GM12878 (cell line): ENCODE measurements around the gene CNN1. TPM values are rescaled to one million over a fixed set of nuclear protein-coding genes. Genes with fewer than 3 reads are reported as not detected.

Experiments used
- ATAC-seq: fragments of 200-7000 bp; cut with Tn5 transposase; 3 replicates; pipeline ENCODE4 v1.9.1; 2020; ENCODE audit warnings: mild to moderate bottlenecking, moderate library complexity
- BruUV-seq: library from RNA; stranded (reverse); fragments of 400-500 nt; replicated peaks from 2 replicates; lab custom pipeline; 2021; lab: Mats Ljungman, UMichigan
- CTCF ChIA-PET: fragments of 300-600 bp; sonication (Branson Sonifier 250); formaldehyde crosslinking; extraction: SDS; loops from one replicate; lab custom pipeline; 2021; ENCODE audit warnings: inconsistent platforms; lab: Yijun Ruan, JAX
- POLR2A ChIA-PET: fragments of 350-600 bp; formaldehyde crosslinking; extraction: SDS; loops from one replicate; lab custom pipeline; 2021; ENCODE audit warnings: inconsistent platforms; lab: Charles Lee
- RAD21 ChIA-PET: fragments of 300-600 bp; sonication (Branson Sonifier 250); formaldehyde crosslinking; loops from one replicate; lab custom pipeline; 2023; ENCODE audit warnings: antibody characterized with exemption; ENCODE audit not compliant: unreplicated experiment; lab: Charles Lee
- SMC1A ChIA-PET: fragments of 300-600 bp; sonication (Branson Sonifier 250); formaldehyde crosslinking; loops from one replicate; lab custom pipeline; 2023; ENCODE audit not compliant: unreplicated experiment, uncharacterized antibody; lab: Charles Lee
- DNase-seq: peaks from one replicate; pipeline ENCODE4 v3.0.0-alpha.2; 2011; ENCODE audit warnings: low read depth, low spot score
- FAIRE-seq: peaks from 3 replicates; lab custom pipeline; 2011; peaks lifted over from hg19 to GRCh38; lab: Jason Lieb, UNC
- H2AFZ ChIP-seq: 2 replicates; pipeline ENCODE4 v1.6.0; 2011; ENCODE audit warnings: low read depth, low read length, control low read depth; ENCODE audit not compliant: control insufficient read depth
- H3K27ac ChIP-seq: 2 replicates; pipeline ENCODE4 v1.5.1; 2011; ENCODE audit warnings: control low read depth; ENCODE audit not compliant: control insufficient read depth, insufficient read depth
- H3K27me3 ChIP-seq, 2 experiments: replicated peaks in 1 of 2; 2 replicates each; pipeline versions ENCODE4 v1.6.0 to v1.6.1; 2011; ENCODE audit warnings: low read length in 1 of 2; ENCODE audit not compliant: control insufficient read depth in 2 of 2, insufficient read depth in 2 of 2
- H3K36me3 ChIP-seq, 2 experiments: 2 replicates each; pipeline ENCODE4 v1.5.1; 2011; ENCODE audit warnings: low read length in 1 of 2; ENCODE audit not compliant: control insufficient read depth in 2 of 2, insufficient read depth in 2 of 2
- H3K4me1 ChIP-seq: 2 replicates; pipeline ENCODE4 v1.6.1; 2011; ENCODE audit warnings: mild to moderate bottlenecking, low read length, moderate library complexity, mixed read lengths; ENCODE audit not compliant: control insufficient read depth, insufficient read depth
- H3K4me2 ChIP-seq: 2 replicates; pipeline ENCODE4 v1.6.0; 2011; ENCODE audit warnings: control low read depth; ENCODE audit not compliant: control insufficient read depth, insufficient read depth
- H3K4me3 ChIP-seq: fragments of 200-600 bp; sonication (generic); 2 replicates; pipeline ENCODE4 v1.5.1; 2016
- H3K79me2 ChIP-seq: 2 replicates; pipeline ENCODE4 v1.6.0; 2011; ENCODE audit warnings: low read length; ENCODE audit not compliant: control insufficient read depth, insufficient read depth
- H3K9ac ChIP-seq: 2 replicates; pipeline ENCODE4 v1.8.0; 2011; ENCODE audit warnings: low read length, control low read depth, mixed read lengths; ENCODE audit not compliant: control insufficient read depth, insufficient read depth
- H3K9me3 ChIP-seq: replicated peaks from 3 replicates; pipeline ENCODE4 v1.5.1; 2011; ENCODE audit warnings: mild to moderate bottlenecking, low read length; ENCODE audit not compliant: control insufficient read depth, insufficient read depth
- H4K20me1 ChIP-seq: 2 replicates; pipeline ENCODE4 v1.6.0; 2011; ENCODE audit not compliant: control insufficient read depth, insufficient read depth
- CHD2 ChIP-seq: IDR thresholded peaks from 2 replicates; pipeline ENCODE4 v1.6.1; 2011; ENCODE audit warnings: low read depth, low read length, improper control_type of control experiment, borderline replicate concordance
- CHD4 ChIP-seq: fragments of 200-600 bp; sonication (generic); IDR thresholded peaks from 2 replicates; pipeline ENCODE4 v1.6.1; 2016; ENCODE audit warnings: mild to moderate bottlenecking
- FOXK2 ChIP-seq: fragments of 450-650 bp; IDR thresholded peaks from 2 replicates; pipeline ENCODE4 v1.6.1; 2017; ENCODE audit warnings: mild to moderate bottlenecking, moderate library complexity
- NRF1 ChIP-seq: conservative IDR thresholded peaks from 2 replicates; pipeline ENCODE4 v1.6.1; 2011; ENCODE audit warnings: mild to moderate bottlenecking, low read depth, low read length, improper control_type of control experiment
- PAX8 ChIP-seq: fragments of 450-650 bp; IDR thresholded peaks from 2 replicates; pipeline ENCODE4 v1.6.1; 2017; ENCODE audit warnings: mild to moderate bottlenecking, moderate library complexity
- POU2F2 ChIP-seq: IDR thresholded peaks from 3 replicates; pipeline ENCODE4 v1.6.1; 2011; ENCODE audit warnings: low read depth, mild to moderate bottlenecking, low read length, borderline replicate concordance
- RBBP5 ChIP-seq: fragments of 200-600 bp; sonication (generic); conservative IDR thresholded peaks from 2 replicates; pipeline ENCODE4 v1.6.1; 2016
- SMARCA5 ChIP-seq: fragments of 450-650 bp; IDR thresholded peaks from 2 replicates; pipeline ENCODE4 v1.6.1; 2017; ENCODE audit warnings: mild to moderate bottlenecking
- TAF1 ChIP-seq: IDR thresholded peaks from 2 replicates; pipeline ENCODE4 v1.6.1; 2011; ENCODE audit warnings: mild to moderate bottlenecking, low read depth, low read length, borderline replicate concordance
- TCF3 ChIP-seq: IDR thresholded peaks from 2 replicates; pipeline ENCODE4 v1.6.1; 2012; ENCODE audit warnings: low read depth, mild to moderate bottlenecking, low read length, borderline replicate concordance; ENCODE audit not compliant: insufficient read depth
- ZBTB4 ChIP-seq: fragments of 450-650 bp; formaldehyde crosslinking; IDR thresholded peaks from 2 replicates; pipeline ENCODE4 v1.4.0; 2022; ENCODE audit warnings: mild to moderate bottlenecking, moderate library complexity
- ZNF207 ChIP-seq: fragments of 450-650 bp; IDR thresholded peaks from 2 replicates; pipeline ENCODE4 v1.6.1; 2014; ENCODE audit warnings: antibody characterized with exemption, mild to moderate bottlenecking, borderline replicate concordance
- ZNF217 ChIP-seq: fragments of 450-650 bp; IDR thresholded peaks from 2 replicates; pipeline ENCODE4 v1.6.1; 2017; ENCODE audit warnings: antibody characterized with exemption, mild to moderate bottlenecking
- WGBS: methylation state at CpG from one replicate; pipeline ENCODE4 v1.1.6; 2016; ENCODE audit warnings: low lambda C conversion rate; ENCODE audit not compliant: insufficient replicate concordance, insufficient coverage; ENCODE audit errors: missing lambda C conversion rate; 5-methylcytosine and 5-hydroxymethylcytosine counted together
- in situ Hi-C: fragments of 300-500 bp; cut with MboI; formaldehyde crosslinking; loops from 9 replicates; pipeline ENCODE4 v1.14.3; 2018; ENCODE audit warnings: mixed read lengths
- intact Hi-C: fragments of 100-400 bp; cut with micrococcal nuclease; formaldehyde crosslinking; loops from one replicate; pipeline ENCODE4 v1.14.2; 2022; ENCODE audit not compliant: unreplicated experiment
- polyA plus RNA-seq, 11 experiments: library from polyadenylated mRNA; depleted of rRNA in 4 of 11; unstranded in 6 of 11; stranded (reverse) in 5 of 11; fragments of >200 nt; fragmentation: Nextera tagmentation in 4 of 11; fragmentation: Illumina TruSeq in 1 of 11; extraction: Ambion mirVana in 4 of 11; extraction: Trizol in 1 of 11; gene quantifications; 1 replicate in 1 of 11; 2 replicates in 10 of 11; pipeline versions ENCODE4 v1.2.1 to v1.2.3, GENCODE V29; 2011 to 2016; ENCODE audit warnings: inconsistent platforms in 2 of 11, missing spikeins in 2 of 11, low read depth in 1 of 11
- total RNA-seq, 4 experiments: library from RNA; depleted of rRNA in 3 of 4; stranded (reverse); fragments of >200 nt in 3 of 4; fragmentation: Illumina TruSeq in 1 of 4; extraction: Trizol in 1 of 4; gene quantifications; 2 replicates each; pipeline versions ENCODE4 v1.2.1 to v1.2.3, GENCODE V29; 2013 to 2021
- TF ChIP-seq, protein P1 (sequence below): fragments of 450-650 bp; IDR thresholded peaks from 2 replicates; pipeline ENCODE4 v1.6.1; 2017; ENCODE audit warnings: mild to moderate bottlenecking, low read depth, inconsistent platforms; ENCODE audit not compliant: poor library complexity, severe bottlenecking

The CNN1 gene
- total and polyA plus RNA-seq, 10 of the 15 experiments (the other 5 are each of a cell fraction or from before 2014, with no cell fraction given), result 0.03 to 0.58 (median 0.22) TPM; not detected in 1

DNA sequence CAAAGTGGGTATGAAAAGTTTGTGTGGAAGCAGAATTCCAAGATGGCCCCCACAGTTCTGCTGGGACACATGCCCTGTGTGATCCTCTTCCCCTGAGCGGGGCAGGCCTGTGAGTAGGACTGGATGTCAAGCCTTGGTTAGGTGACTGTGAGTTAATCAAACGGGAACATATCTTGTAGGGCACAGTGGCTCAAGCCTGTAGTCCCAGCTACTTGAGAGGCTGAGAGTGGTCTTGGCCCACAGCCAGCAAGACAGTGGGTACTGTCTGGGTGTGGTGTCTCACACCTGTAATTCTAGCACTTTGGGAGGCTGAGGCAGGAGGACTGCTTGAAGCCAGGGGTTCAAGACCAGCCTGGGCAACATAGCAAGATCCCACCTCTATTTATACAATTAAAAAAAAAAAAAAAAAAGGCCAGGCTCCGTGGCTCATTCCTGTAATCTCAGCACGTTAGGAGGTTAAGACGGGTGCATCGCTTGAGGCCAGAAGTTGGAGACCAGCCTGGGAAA lies 39.4 kb upstream of the CNN1 start:
- SMC1A ChIA-PET, result no interaction called here
- Histone ChIP-seq H3K9me3 (no peaks in the 10 kb centered on the region), H3K27ac (no peak overlapping the region), H3K4me3 (no peak overlapping the region), H3K27me3 (no peaks in the 10 kb centered on the region), H3K9ac (no peak overlapping the region), H2AFZ (no peak overlapping the region), H3K4me2 (no peak overlapping the region), H3K79me2 (no peaks in the 10 kb centered on the region), H3K4me1 (no peaks in the 10 kb centered on the region), H4K20me1 (no peaks in the 10 kb centered on the region), H3K36me3 (peaks cover under 1 to 6% of the 10 kb centered on the region in 2 experiments; a peak in 3 of 4 replicates)
- POLR2A ChIA-PET, result no interaction called here
- no peak for TF ChIP-seq NRF1
- TF ChIP-seq POU2F2, result no peak
- TF ChIP-seq CHD4, result no peak
- TF ChIP-seq ZNF207, result no peak
- TF ChIP-seq ZNF217, result no peak
- TF ChIP-seq RBBP5, result no peak
- TF ChIP-seq TAF1, result no peak
- no peak for TF ChIP-seq ZBTB4 (CRISPR knock-in tag)
- no peak for TF ChIP-seq FOXK2
- TF ChIP-seq, protein P1, sequence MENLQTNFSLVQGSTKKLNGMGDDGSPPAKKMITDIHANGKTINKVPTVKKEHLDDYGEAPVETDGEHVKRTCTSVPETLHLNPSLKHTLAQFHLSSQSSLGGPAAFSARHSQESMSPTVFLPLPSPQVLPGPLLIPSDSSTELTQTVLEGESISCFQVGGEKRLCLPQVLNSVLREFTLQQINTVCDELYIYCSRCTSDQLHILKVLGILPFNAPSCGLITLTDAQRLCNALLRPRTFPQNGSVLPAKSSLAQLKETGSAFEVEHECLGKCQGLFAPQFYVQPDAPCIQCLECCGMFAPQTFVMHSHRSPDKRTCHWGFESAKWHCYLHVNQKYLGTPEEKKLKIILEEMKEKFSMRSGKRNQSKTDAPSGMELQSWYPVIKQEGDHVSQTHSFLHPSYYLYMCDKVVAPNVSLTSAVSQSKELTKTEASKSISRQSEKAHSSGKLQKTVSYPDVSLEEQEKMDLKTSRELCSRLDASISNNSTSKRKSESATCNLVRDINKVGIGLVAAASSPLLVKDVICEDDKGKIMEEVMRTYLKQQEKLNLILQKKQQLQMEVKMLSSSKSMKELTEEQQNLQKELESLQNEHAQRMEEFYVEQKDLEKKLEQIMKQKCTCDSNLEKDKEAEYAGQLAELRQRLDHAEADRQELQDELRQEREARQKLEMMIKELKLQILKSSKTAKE, result no peak
- TF ChIP-seq CHD2, result no peak
- no peak for TF ChIP-seq SMARCA5
- no peak for TF ChIP-seq PAX8
- TF ChIP-seq TCF3, result no peak
- WGBS, result 78% methylated on average over 6 of the region's 6 CpGs
- no peak for DNase-seq
- no TSS peak for BruUV-seq
- in situ Hi-C loops, result loop anchor here (5.0 kb wide), 1 partner anchor 88 kb away; no protein-coding TSS in a partner anchor
- no peak for ATAC-seq
- intact Hi-C loops, result no loop called here
- FAIRE-seq, result no peak
- CTCF ChIA-PET, result interaction anchor here (1.1 kb wide), 1 partner anchor 13 kb away, joined by 4 read pairs; no protein-coding TSS in a partner anchor
- RAD21 ChIA-PET, result no interaction called here
